ENCODE data around the gene CD40. TPM values are rescaled to one million over a fixed set of nuclear protein-coding genes. Genes with fewer than 3 reads are reported as not detected.

CD40 gene
- total RNA-seq, 2 experiments from 2014 or later: 34.7 to 64.2 TPM

DNA sequence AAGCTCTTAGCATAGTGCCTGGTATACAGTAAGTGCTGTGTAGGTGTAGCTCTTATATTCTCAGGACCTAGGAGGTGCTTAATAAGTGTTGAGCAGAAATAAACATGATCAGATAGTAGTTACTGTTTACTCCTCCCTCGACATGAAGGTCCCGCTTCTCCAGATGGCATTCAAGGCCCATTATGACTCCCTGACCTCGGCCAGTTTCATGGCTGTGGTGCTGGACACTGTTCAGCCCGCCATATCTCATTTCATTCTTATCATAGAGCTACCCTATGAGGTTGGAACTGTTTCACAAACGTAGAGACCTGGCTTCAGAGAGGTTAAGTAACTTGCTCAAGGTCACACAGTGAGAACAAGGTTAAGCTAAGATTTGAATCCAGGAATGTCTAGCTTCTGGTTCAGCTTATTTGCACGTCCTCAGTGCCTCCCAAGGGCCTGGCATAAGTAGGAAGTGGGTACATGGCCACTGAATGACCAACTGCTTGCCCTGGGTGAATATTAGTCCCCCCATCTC, 39.0 kb downstream of the CD40 start:
- no peak for DNase-seq (ENCODE audit: low spot score)
- Histone ChIP-seq H3K4me3 (ENCODE audit: low read depth, low read length, poor library complexity, severe bottlenecking) (no peak overlapping the region), H3K36me3 (ENCODE audit: insufficient read depth, low read length) (no peaks in the 10 kb centered on the region), H3K4me1 (ENCODE audit: insufficient read depth, low read length, poor library complexity, severe bottlenecking) (no peaks in the 10 kb centered on the region), H2AFZ (ENCODE audit: low read length) (no peak overlapping the region), H3K79me2 (ENCODE audit: insufficient read depth, low read depth, low read length) (no peaks in the 10 kb centered on the region), H3K9me2 (ENCODE audit: insufficient read depth, low read length) (no peaks in the 10 kb centered on the region), H3K4me2 (ENCODE audit: low read length) (no peak overlapping the region), H3K9me3 (ENCODE audit: low read length) (no peaks in the 10 kb centered on the region), H3K27ac (ENCODE audit: low read depth, low read length, poor library complexity, severe bottlenecking) (no peak overlapping the region), H4K20me1 (ENCODE audit: insufficient read depth, low read length) (no peaks in the 10 kb centered on the region)
- POLR2A ChIA-PET: interaction anchor here (0.5 to 1.3 kb wide), 3 partner anchors 9 to 502 kb away, joined by 3 to 5 read pairs (median 4); no protein-coding TSS in a partner anchor
- BruUV-seq (replicated peaks): no TSS peak
- TF ChIP-seq, protein P1, sequence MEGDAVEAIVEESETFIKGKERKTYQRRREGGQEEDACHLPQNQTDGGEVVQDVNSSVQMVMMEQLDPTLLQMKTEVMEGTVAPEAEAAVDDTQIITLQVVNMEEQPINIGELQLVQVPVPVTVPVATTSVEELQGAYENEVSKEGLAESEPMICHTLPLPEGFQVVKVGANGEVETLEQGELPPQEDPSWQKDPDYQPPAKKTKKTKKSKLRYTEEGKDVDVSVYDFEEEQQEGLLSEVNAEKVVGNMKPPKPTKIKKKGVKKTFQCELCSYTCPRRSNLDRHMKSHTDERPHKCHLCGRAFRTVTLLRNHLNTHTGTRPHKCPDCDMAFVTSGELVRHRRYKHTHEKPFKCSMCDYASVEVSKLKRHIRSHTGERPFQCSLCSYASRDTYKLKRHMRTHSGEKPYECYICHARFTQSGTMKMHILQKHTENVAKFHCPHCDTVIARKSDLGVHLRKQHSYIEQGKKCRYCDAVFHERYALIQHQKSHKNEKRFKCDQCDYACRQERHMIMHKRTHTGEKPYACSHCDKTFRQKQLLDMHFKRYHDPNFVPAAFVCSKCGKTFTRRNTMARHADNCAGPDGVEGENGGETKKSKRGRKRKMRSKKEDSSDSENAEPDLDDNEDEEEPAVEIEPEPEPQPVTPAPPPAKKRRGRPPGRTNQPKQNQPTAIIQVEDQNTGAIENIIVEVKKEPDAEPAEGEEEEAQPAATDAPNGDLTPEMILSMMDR (conservative IDR thresholded peaks at IDR 0.05; ENCODE audit: low read length): no peak
- no peak for TF ChIP-seq EZH2phosphoT487 (IDR thresholded peaks at IDR 0.05; ENCODE audit: borderline replicate concordance, low read depth, low read length)
- CTCF ChIA-PET (ENCODE audit: unreplicated experiment): no interaction called here
- intact Hi-C loops (cut with micrococcal nuclease; ENCODE audit: unreplicated experiment): no loop called here

DNA sequence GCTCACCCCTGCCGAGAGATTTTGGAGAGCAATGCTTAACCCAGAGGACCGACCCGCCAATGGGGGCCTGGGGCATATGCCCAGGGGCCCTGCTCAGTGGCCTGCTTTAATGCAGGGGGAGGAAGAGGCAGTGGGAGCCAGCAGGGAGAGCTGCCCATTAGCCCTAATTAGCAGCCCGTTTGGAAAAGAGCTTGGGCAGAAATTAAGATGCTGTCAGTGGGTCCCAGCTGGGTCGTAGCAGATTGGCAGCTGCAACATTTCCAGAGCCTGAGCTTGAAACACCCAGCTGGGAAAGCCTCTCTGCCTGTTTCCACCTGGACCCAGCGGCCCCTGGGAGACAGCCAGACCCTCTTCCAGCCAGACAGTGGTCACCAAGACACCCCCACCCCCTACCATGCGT, 39.5 kb downstream of the CD40 start:
- H3K4me3 ChIP-seq (ENCODE audit: low read depth, low read length, poor library complexity, severe bottlenecking): no peak overlapping the region
- ChIA-PET CTCF (ENCODE audit: unreplicated experiment) (no interaction called here), POLR2A (interaction anchor here (0.5 to 1.3 kb wide), 3 partner anchors 10 to 502 kb away, joined by 3 to 5 read pairs (median 4); no protein-coding TSS in a partner anchor)
- H3K4me2 ChIP-seq (ENCODE audit: low read length): no peak overlapping the region
- H3K79me2 ChIP-seq (ENCODE audit: insufficient read depth, low read depth, low read length): no peaks in the 10 kb centered on the region
- no peak overlapping the region for H2AFZ ChIP-seq (ENCODE audit: low read length)
- no peaks in the 10 kb centered on the region for H3K9me2 ChIP-seq (ENCODE audit: insufficient read depth, low read length)
- BruUV-seq (replicated peaks): no TSS peak
- intact Hi-C loops (cut with micrococcal nuclease; ENCODE audit: unreplicated experiment): no loop called here
- H4K20me1 ChIP-seq (ENCODE audit: insufficient read depth, low read length): no peaks in the 10 kb centered on the region
- DNase-seq (ENCODE audit: low spot score): no peak
- H3K36me3 ChIP-seq (ENCODE audit: insufficient read depth, low read length): no peaks in the 10 kb centered on the region
- H3K9me3 ChIP-seq (ENCODE audit: low read length): no peaks in the 10 kb centered on the region
- H3K4me1 ChIP-seq (ENCODE audit: insufficient read depth, low read length, poor library complexity, severe bottlenecking): no peaks in the 10 kb centered on the region
- H3K27ac ChIP-seq (ENCODE audit: low read depth, low read length, poor library complexity, severe bottlenecking): no peak overlapping the region
- TF ChIP-seq EZH2phosphoT487 (IDR thresholded peaks at IDR 0.05; ENCODE audit: borderline replicate concordance, low read depth, low read length): no peak
- TF ChIP-seq, protein P1 (conservative IDR thresholded peaks at IDR 0.05; ENCODE audit: low read length): no peak

DNA sequence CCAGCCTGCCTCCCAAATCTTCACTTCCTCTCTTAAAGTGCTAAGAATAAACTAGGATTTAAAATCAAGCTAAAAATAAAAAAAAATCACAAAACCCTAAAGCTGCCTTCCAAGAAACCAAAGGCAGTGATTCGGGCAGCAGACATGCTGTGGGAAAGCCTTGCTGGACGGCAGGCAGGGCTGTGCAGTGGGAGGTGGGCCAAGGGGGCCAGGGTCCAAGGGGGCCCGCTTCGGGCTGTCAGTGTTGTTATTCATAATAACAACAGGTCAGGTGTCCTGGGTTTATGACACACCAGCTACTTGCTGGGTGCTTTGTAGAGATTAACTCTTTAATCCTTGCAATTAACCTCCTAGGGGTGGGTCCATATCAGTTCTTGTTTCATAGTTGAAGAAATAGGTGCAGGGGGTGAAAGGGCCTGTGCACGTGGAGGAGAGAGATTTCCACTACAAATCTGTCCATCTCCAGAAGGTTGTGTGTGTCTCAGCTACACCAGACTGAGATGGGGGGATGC, 40.4 kb downstream of the CD40 start:
- H3K36me3 ChIP-seq (ENCODE audit: insufficient read depth, low read length): no peaks in the 10 kb centered on the region
- intact Hi-C loops (cut with micrococcal nuclease; ENCODE audit: unreplicated experiment): no loop called here
- no peak overlapping the region for H3K4me3 ChIP-seq (ENCODE audit: low read depth, low read length, poor library complexity, severe bottlenecking)
- no peaks in the 10 kb centered on the region for H3K79me2 ChIP-seq (ENCODE audit: insufficient read depth, low read depth, low read length)
- no peaks in the 10 kb centered on the region for H3K9me3 ChIP-seq (ENCODE audit: low read length)
- no TSS peak for BruUV-seq (replicated peaks)
- no peak for DNase-seq (ENCODE audit: low spot score)
- TF ChIP-seq EZH2phosphoT487 (IDR thresholded peaks at IDR 0.05; ENCODE audit: borderline replicate concordance, low read depth, low read length): no peak
- TF ChIP-seq, protein P1 (conservative IDR thresholded peaks at IDR 0.05; ENCODE audit: low read length): no peak
- no peak overlapping the region for H3K27ac ChIP-seq (ENCODE audit: low read depth, low read length, poor library complexity, severe bottlenecking)
- no peaks in the 10 kb centered on the region for H3K9me2 ChIP-seq (ENCODE audit: insufficient read depth, low read length)
- H3K4me1 ChIP-seq (ENCODE audit: insufficient read depth, low read length, poor library complexity, severe bottlenecking): no peaks in the 10 kb centered on the region
- H2AFZ ChIP-seq (ENCODE audit: low read length): no peak overlapping the region
- ChIA-PET CTCF (ENCODE audit: unreplicated experiment) (no interaction called here), POLR2A (no interaction called here)
- H3K4me2 ChIP-seq (ENCODE audit: low read length): no peak overlapping the region
- no peaks in the 10 kb centered on the region for H4K20me1 ChIP-seq (ENCODE audit: insufficient read depth, low read length)
